Neural crest cell (in vitro differentiated cells): ENCODE measurements around the gene SMARCE1. TPM values are rescaled to one million over a fixed set of nuclear protein-coding genes. Genes with fewer than 3 reads are reported as not detected.

ENCODE experiments used
- DNase-seq: peaks from one replicate; pipeline ENCODE4 v3.0.0; 2021; ENCODE audit warnings: low read depth, mixed read lengths, low spot score
- H3K27ac Mint-ChIP-seq: one replicate; pipeline ENCODE4 v1.8.0; 2021; ENCODE audit warnings: mild to moderate bottlenecking, mixed read lengths; ENCODE audit not compliant: unreplicated experiment
- H3K27me3 Mint-ChIP-seq: 2 replicates; pipeline ENCODE4 v1.8.0; 2021; ENCODE audit warnings: low read depth, mild to moderate bottlenecking, mixed read lengths
- H3K36me3 Mint-ChIP-seq: 2 replicates; pipeline ENCODE4 v1.8.0; 2021; ENCODE audit warnings: low read depth, mild to moderate bottlenecking, mixed read lengths
- H3K4me1 Mint-ChIP-seq: 2 replicates; pipeline ENCODE4 v1.8.0; 2021; ENCODE audit warnings: mixed read lengths
- H3K4me3 Mint-ChIP-seq: one replicate; pipeline ENCODE4 v1.8.0; 2021; ENCODE audit warnings: mild to moderate bottlenecking, mixed read lengths
- H3K9me3 Mint-ChIP-seq: 2 replicates; pipeline ENCODE4 v1.8.0; 2021; ENCODE audit warnings: mixed read lengths
- CTCF ChIP-seq: fragments of 200-600 bp; sonication (generic); conservative IDR thresholded peaks from 2 replicates; pipeline ENCODE4 v1.5.0; 2021; ENCODE audit warnings: antibody characterized with exemption, mild to moderate bottlenecking
- total RNA-seq: library from RNA; stranded (reverse); gene quantifications from 2 replicates; pipeline ENCODE4 v1.2.1, GENCODE V29; 2021

SMARCE1 gene
- total RNA-seq, 1 donor from 2014 or later: 205 TPM

DNA sequence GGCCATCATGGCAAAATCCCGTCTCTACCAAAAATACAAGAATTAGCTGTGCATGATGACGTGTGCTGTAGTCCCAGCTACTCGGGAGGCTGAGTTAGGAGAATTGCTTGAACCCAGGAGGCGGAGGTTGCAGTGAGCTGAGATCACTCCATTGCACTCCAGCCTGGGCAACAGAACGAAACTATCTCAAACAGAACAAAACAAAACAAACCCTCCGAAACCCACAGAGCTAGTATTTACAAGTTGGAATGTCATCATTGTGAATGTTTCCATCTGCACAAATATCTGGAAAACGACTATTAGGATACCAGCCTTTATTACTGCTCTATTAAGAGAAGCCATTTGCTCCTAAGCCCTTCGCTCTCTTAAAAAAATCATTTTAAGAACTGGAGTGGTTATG is 26.0 kb downstream of the SMARCE1 start:
- Mint-ChIP-seq H3K4me3 (no peak overlapping the region), H3K9me3 (no peaks in the 10 kb centered on the region), H3K36me3 (no peaks in the 10 kb centered on the region), H3K4me1 (peaks cover 6% of the 10 kb centered on the region), H3K27me3 (peaks cover 16% of the 10 kb centered on the region), H3K27ac (no peak overlapping the region)
- no peak for TF ChIP-seq CTCF
- DNase-seq: no peak

DNA sequence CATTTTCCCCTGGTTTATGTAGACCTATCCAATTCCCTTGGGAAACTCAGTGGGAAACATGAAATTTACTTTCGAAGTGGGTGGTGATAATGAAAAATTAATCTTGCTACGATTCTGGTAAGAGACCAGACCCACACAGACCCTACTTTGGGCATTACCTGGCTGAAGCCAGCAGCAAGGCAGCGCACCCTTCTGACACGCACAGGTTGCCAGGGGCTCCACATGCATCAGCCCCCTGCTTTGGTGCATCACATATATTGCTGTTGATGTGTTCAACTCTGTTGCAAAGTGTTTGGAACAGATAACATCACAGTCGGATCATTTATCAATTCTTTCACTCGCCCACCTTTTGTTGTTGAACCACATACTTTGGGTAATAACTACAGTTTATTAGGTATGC is 26.6 kb downstream of the SMARCE1 start:
- Mint-ChIP-seq H3K27ac (no peak overlapping the region), H3K9me3 (no peaks in the 10 kb centered on the region), H3K4me3 (no peak overlapping the region), H3K27me3 (peaks cover 16% of the 10 kb centered on the region), H3K36me3 (no peaks in the 10 kb centered on the region), H3K4me1 (peaks cover 6% of the 10 kb centered on the region)
- no peak for TF ChIP-seq CTCF
- no peak for DNase-seq

GRCh38 chr17:40618754-40619625 is 28.6 kb downstream of the SMARCE1 start:
- Mint-ChIP-seq H3K27ac (no peak overlapping the region), H3K9me3 (no peaks in the 10 kb centered on the region), H3K4me1 (peaks cover 6% of the 10 kb centered on the region), H3K4me3 (no peak overlapping the region), H3K27me3 (peaks cover 29% of the 10 kb centered on the region), H3K36me3 (no peaks in the 10 kb centered on the region)
- no peak for DNase-seq
- no peak for TF ChIP-seq CTCF

GRCh38 chr17:40617678-40618240 is 29.9 kb downstream of the SMARCE1 start:
- no peak for TF ChIP-seq CTCF
- Mint-ChIP-seq H3K27me3 (peaks cover 39% of the 10 kb centered on the region), H3K9me3 (no peaks in the 10 kb centered on the region), H3K4me1 (peaks cover 6% of the 10 kb centered on the region), H3K36me3 (no peaks in the 10 kb centered on the region), H3K27ac (no peak overlapping the region), H3K4me3 (no peak overlapping the region)
- no peak for DNase-seq

DNA sequence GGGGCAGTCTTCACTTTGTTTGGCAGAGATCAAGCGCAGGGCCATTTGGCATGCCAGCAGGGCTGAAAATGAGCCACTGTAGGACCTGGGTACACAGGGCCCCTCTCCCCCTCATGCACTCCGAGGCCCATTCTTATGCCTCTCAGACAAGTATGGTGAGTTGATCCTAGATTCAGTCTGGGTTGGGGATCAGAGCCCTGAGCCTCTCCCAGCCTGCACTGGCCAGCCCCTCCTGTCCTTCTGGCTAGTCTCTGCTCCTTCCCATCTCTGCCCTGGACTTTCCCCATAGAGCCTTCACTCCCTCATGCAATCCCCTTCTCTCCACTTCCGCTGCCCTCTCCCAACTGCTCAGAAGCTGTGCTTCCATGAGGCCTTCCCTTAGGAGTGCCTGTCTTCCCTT is 31.0 kb downstream of the SMARCE1 start:
- H3K4me1 Mint-ChIP-seq: peaks cover 6% of the 10 kb centered on the region

More for the DNA sequence above, 31.0 kb downstream of the SMARCE1 start:
- H3K4me3 Mint-ChIP-seq: no peak overlapping the region
- no peaks in the 10 kb centered on the region for H3K36me3 Mint-ChIP-seq
- H3K27me3 Mint-ChIP-seq: peaks cover 45% of the 10 kb centered on the region
- no peak overlapping the region for H3K27ac Mint-ChIP-seq
- H3K9me3 Mint-ChIP-seq: no peaks in the 10 kb centered on the region
- DNase-seq: no peak
- TF ChIP-seq CTCF: no peak
